DND-41 (cell line): ENCODE data around the gene BMX.

ENCODE experiments used
- ATAC-seq: fragments of 200-7000 bp; cut with Tn5 transposase; 3 replicates; pipeline ENCODE4 v1.9.1; 2021; ENCODE audit warnings: low read depth; ENCODE audit not compliant: insufficient read depth
- DNase-seq: peaks from one replicate; pipeline ENCODE4 v3.0.0-alpha.2; 2020
- H2AFZ ChIP-seq: 2 replicates; pipeline ENCODE4 v1.6.0; 2012; ENCODE audit warnings: low read depth, low read length
- H3K27ac ChIP-seq: 2 replicates; pipeline ENCODE4 v1.5.1; 2012; ENCODE audit warnings: low read length, inconsistent platforms
- H3K27me3 ChIP-seq: fragments of 200-600 bp; sonication (generic); 2 replicates; pipeline ENCODE4 v1.6.0; 2012; ENCODE audit warnings: low read length, mild to moderate bottlenecking, inconsistent platforms; ENCODE audit not compliant: insufficient read depth, poor library complexity
- H3K36me3 ChIP-seq: 2 replicates; pipeline ENCODE4 v1.5.1; 2012; ENCODE audit warnings: low read length, inconsistent platforms; ENCODE audit not compliant: insufficient read depth
- H3K4me1 ChIP-seq: 2 replicates; pipeline ENCODE4 v1.5.1; 2012; ENCODE audit warnings: mild to moderate bottlenecking, low read length; ENCODE audit not compliant: insufficient read depth
- H3K4me2 ChIP-seq: 2 replicates; pipeline ENCODE4 v1.6.0; 2012; ENCODE audit warnings: mild to moderate bottlenecking, moderate library complexity, low read length, inconsistent platforms; ENCODE audit not compliant: insufficient read depth
- H3K4me3 ChIP-seq, 2 experiments: fragments of 200-600 bp in 1 of 2; shearing (Covaris generic) in 1 of 2; 2 replicates each; pipeline ENCODE4 v1.5.1; 2012 to 2016; ENCODE audit warnings: inconsistent platforms in 2 of 2, low read length in 2 of 2, mild to moderate bottlenecking in 2 of 2, low read depth in 1 of 2, moderate library complexity in 1 of 2
- H3K79me2 ChIP-seq: 2 replicates; pipeline ENCODE4 v1.6.0; 2012; ENCODE audit warnings: low read length, inconsistent platforms; ENCODE audit not compliant: insufficient read depth
- H3K9ac ChIP-seq: 2 replicates; pipeline ENCODE4 v1.6.0; 2012; ENCODE audit warnings: low read depth, mild to moderate bottlenecking, inconsistent platforms, low read length, moderate library complexity
- H3K9me3 ChIP-seq: 2 replicates; pipeline ENCODE4 v1.5.1; 2012; ENCODE audit warnings: low read length, moderate library complexity, mild to moderate bottlenecking, inconsistent platforms; ENCODE audit not compliant: insufficient read depth, severe bottlenecking
- H4K20me1 ChIP-seq: 2 replicates; pipeline ENCODE4 v1.6.0; 2012; ENCODE audit warnings: low read length; ENCODE audit not compliant: insufficient read depth
- CTCF ChIP-seq: IDR thresholded peaks from 2 replicates; pipeline ENCODE4 v1.5.1; 2012; ENCODE audit warnings: borderline replicate concordance, low read length, moderate library complexity, mild to moderate bottlenecking; ENCODE audit not compliant: poor library complexity, severe bottlenecking; ENCODE audit errors: extremely low read depth
- EZH2 ChIP-seq: IDR thresholded peaks from 3 replicates; pipeline ENCODE4 v1.6.1; 2012; ENCODE audit warnings: borderline replicate concordance, low read depth, mild to moderate bottlenecking, moderate library complexity, low read length, inconsistent platforms; ENCODE audit not compliant: severe bottlenecking

BMX gene

GRCh38 chrX:15514279-15514678, 13.7 kb downstream of the BMX start:
- Histone ChIP-seq H3K4me3 (no peak overlapping the region), H2AFZ (no peak overlapping the region), H4K20me1 (no peaks in the 10 kb centered on the region), H3K79me2 (no peaks in the 10 kb centered on the region), H3K4me2 (no peak overlapping the region), H3K9me3 (no peaks in the 10 kb centered on the region), H3K36me3 (no peaks in the 10 kb centered on the region), H3K9ac (no peak overlapping the region), H3K27ac (no peak overlapping the region), H3K4me1 (no peaks in the 10 kb centered on the region), H3K27me3 (no peaks in the 10 kb centered on the region)
- DNase-seq: no peak
- TF ChIP-seq CTCF: no peak
- no peak for TF ChIP-seq EZH2
- no peak for ATAC-seq

- no peak for TF ChIP-seq EZH2
- TF ChIP-seq CTCF: no peak
- Histone ChIP-seq H3K9ac (no peak overlapping the region), H3K9me3 (no peaks in the 10 kb centered on the region), H3K79me2 (no peaks in the 10 kb centered on the region), H3K27me3 (no peaks in the 10 kb centered on the region), H3K27ac (no peak overlapping the region), H3K4me2 (no peak overlapping the region), H3K4me1 (no peaks in the 10 kb centered on the region), H3K36me3 (no peaks in the 10 kb centered on the region), H4K20me1 (no peaks in the 10 kb centered on the region), H3K4me3 (no peak overlapping the region), H2AFZ (no peak overlapping the region)
- ATAC-seq (no peak), DNase-seq (no peak)
Observed at GRCh38 chrX:15515931-15516330, 15.3 kb downstream of the BMX start.

- H3K36me3 ChIP-seq: no peaks in the 10 kb centered on the region
- H3K27ac ChIP-seq: no peak overlapping the region
- no peaks in the 10 kb centered on the region for H3K4me1 ChIP-seq
- H3K4me3 ChIP-seq: no peak overlapping the region
- ATAC-seq: no peak
- no peak for DNase-seq
- H3K9ac ChIP-seq: no peak overlapping the region
- TF ChIP-seq EZH2 (no peak), CTCF (no peak)
- H3K9me3 ChIP-seq: no peaks in the 10 kb centered on the region
- no peaks in the 10 kb centered on the region for H3K27me3 ChIP-seq
- H3K79me2 ChIP-seq: no peaks in the 10 kb centered on the region
- H2AFZ ChIP-seq: no peak overlapping the region
- no peak overlapping the region for H3K4me2 ChIP-seq
- no peaks in the 10 kb centered on the region for H4K20me1 ChIP-seq
Observed at GRCh38 chrX:15522464-15522863, 21.9 kb downstream of the BMX start.

GRCh38 chrX:15523088-15523487, 22.5 kb downstream of the BMX start:
- Histone ChIP-seq H3K9me3 (no peaks in the 10 kb centered on the region), H3K27me3 (no peaks in the 10 kb centered on the region), H3K79me2 (no peaks in the 10 kb centered on the region), H4K20me1 (no peaks in the 10 kb centered on the region), H3K4me2 (no peak overlapping the region), H3K4me1 (no peaks in the 10 kb centered on the region), H3K4me3 (no peak overlapping the region), H2AFZ (no peak overlapping the region), H3K27ac (no peak overlapping the region), H3K9ac (no peak overlapping the region), H3K36me3 (no peaks in the 10 kb centered on the region)
- TF ChIP-seq EZH2 (no peak), CTCF (no peak)
- ATAC-seq (no peak), DNase-seq (no peak)
